ENCODE data around the gene HERPUD2. TPM values are rescaled to one million over a fixed set of nuclear protein-coding genes. Genes with fewer than 3 reads are reported as not detected.
A peak's percentile ranks its signal among the peaks of the same experiment; 100 is the strongest.

Gene HERPUD2
- polyA plus RNA-seq, 1 donor (not counting 4 experiments of a cell fraction or from before 2014, with no cell fraction given): 43.6 TPM

DNA sequence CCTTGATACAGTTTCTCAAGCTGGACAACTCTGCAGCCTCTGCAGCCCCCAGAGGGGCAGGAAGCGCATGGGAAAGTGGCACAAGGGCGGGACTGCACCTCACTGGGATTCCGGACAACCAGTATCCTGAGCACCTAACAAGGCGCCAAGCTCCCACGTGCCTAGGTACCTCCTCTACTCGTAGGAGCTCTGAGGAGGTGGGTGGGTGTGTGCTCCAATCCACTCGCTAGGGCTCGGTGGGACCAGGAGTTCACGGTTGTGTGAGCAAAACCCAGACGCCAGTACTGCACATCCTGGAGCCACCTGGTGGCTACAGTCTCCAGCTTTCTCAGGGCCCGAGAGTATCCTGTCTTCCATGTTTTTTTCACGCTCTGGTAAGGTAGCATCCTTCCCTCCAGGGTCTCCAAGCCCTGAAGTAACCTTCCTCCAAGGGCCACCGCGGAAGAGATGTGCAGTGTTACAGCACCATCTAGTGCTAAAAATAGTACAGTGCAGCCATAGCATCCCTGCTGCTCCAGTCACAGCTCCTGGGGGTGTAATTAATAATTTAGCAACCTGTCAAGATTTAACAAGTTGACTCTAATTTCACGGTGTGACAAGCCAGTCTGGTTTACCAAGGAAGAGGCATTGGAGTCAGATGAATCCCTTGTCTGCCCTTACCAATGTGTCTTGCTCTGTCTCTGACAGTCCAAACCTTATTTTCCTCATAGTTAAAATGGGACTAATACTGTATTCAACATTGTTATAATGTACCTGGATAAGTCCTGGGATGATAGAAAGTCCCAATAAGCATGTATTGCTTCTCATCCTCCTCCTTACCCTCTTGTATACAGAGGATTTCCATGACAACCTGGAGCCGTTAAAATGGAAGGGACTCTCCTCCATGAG, 70.4 kb downstream of the HERPUD2 start:
- Histone ChIP-seq H3K4me1 (ENCODE audit: control insufficient read depth, extremely low read depth, insufficient read depth, low read length) (no peaks in the 10 kb centered on the region), H2AFZ (ENCODE audit: control insufficient read depth, low read length) (no peak overlapping the region), H3K9me3 (ENCODE audit: control insufficient read depth, low read depth, low read length) (no peaks in the 10 kb centered on the region), H3K27me3 (ENCODE audit: control insufficient read depth, extremely low read depth, insufficient read depth, low read length) (no peaks in the 10 kb centered on the region), H3K36me3 (ENCODE audit: control insufficient read depth in 2 of 2, extremely low read depth in 1 of 2, insufficient read depth in 2 of 2, low read length in 2 of 2) (peaks cover 5 to 7% of the 10 kb centered on the region in 2 experiments), H3K27ac (ENCODE audit: control insufficient read depth, insufficient read depth, low read length) (no peak overlapping the region), H4K20me1 (ENCODE audit: control insufficient read depth, extremely low read depth, insufficient read depth, low read length) (no peaks in the 10 kb centered on the region), H3K4me2 (ENCODE audit: control insufficient read depth, extremely low read depth, insufficient read depth, low read depth, low read length) (no peak overlapping the region), H3K9me1 (ENCODE audit: control insufficient read depth, extremely low read depth, insufficient read depth, low read length) (no peaks in the 10 kb centered on the region), H3K9ac (ENCODE audit: control insufficient read depth, extremely low read depth, insufficient read depth, low read length) (no peak overlapping the region), H3K79me2 (ENCODE audit: control insufficient read depth, insufficient read depth, low read length) (no peaks in the 10 kb centered on the region), H3K4me3 (ENCODE audit: control insufficient read depth in 2 of 3, extremely low read depth in 1 of 3, insufficient read depth in 2 of 3, low read depth in 1 of 3, low read length in 3 of 3) (no peak overlapping the region)
- DNase-seq (ENCODE audit: low read depth, low spot score) (no peak), FAIRE-seq (peak; percentile 5)
- dilution Hi-C loops (cut with MboI; ENCODE audit: extremely low pct_ligation_motif_present, low sequenced_read_pairs): no loop called here
- no peak for TF ChIP-seq EZH2 (IDR thresholded peaks at IDR 0.05; ENCODE audit: low read length)
- TF ChIP-seq, protein P1, sequence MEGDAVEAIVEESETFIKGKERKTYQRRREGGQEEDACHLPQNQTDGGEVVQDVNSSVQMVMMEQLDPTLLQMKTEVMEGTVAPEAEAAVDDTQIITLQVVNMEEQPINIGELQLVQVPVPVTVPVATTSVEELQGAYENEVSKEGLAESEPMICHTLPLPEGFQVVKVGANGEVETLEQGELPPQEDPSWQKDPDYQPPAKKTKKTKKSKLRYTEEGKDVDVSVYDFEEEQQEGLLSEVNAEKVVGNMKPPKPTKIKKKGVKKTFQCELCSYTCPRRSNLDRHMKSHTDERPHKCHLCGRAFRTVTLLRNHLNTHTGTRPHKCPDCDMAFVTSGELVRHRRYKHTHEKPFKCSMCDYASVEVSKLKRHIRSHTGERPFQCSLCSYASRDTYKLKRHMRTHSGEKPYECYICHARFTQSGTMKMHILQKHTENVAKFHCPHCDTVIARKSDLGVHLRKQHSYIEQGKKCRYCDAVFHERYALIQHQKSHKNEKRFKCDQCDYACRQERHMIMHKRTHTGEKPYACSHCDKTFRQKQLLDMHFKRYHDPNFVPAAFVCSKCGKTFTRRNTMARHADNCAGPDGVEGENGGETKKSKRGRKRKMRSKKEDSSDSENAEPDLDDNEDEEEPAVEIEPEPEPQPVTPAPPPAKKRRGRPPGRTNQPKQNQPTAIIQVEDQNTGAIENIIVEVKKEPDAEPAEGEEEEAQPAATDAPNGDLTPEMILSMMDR (optimal IDR thresholded peaks at IDR 0.05 in 1 of 3, IDR thresholded peaks at IDR 0.05 in 1 of 3, conservative IDR thresholded peaks at IDR 0.05 in 1 of 3; ENCODE audit: extremely low read depth in 1 of 3, insufficient read depth in 2 of 3, low read length in 3 of 3): peak; percentile 80 to 90 (median 84)

DNA sequence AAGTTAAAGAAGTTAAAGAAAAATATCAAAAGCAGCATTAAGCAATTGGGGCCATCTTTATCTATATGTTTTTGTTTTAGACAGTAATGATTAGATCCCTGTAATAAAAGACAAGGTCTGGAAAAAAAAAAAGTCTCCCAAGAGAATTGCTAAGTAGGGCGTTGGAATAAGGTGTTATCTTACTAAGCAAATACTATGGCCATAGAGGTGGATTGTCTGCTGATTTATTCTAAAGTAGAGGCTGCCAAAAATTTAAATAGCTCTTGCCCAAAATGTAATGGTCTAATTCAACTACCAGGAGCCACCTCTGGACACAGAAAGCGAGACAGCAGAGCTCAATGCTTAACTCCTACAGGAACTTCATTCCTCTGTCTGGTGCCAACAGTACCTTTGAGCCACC, 71.6 kb downstream of the HERPUD2 start:
- H3K9me3 ChIP-seq (ENCODE audit: control insufficient read depth, low read depth, low read length): no peaks in the 10 kb centered on the region

More for the DNA sequence above, 71.6 kb downstream of the HERPUD2 start:
- TF ChIP-seq EZH2 (IDR thresholded peaks at IDR 0.05; ENCODE audit: low read length): no peak
- TF ChIP-seq, protein P1 (optimal IDR thresholded peaks at IDR 0.05 in 1 of 3, IDR thresholded peaks at IDR 0.05 in 1 of 3, conservative IDR thresholded peaks at IDR 0.05 in 1 of 3; ENCODE audit: extremely low read depth in 1 of 3, insufficient read depth in 2 of 3, low read length in 3 of 3): no peak
- Histone ChIP-seq H3K4me1 (ENCODE audit: control insufficient read depth, extremely low read depth, insufficient read depth, low read length) (no peaks in the 10 kb centered on the region), H3K36me3 (ENCODE audit: control insufficient read depth in 2 of 2, extremely low read depth in 1 of 2, insufficient read depth in 2 of 2, low read length in 2 of 2) (peaks cover 0 to 2% of the 10 kb centered on the region in 2 experiments), H3K27me3 (ENCODE audit: control insufficient read depth, extremely low read depth, insufficient read depth, low read length) (no peaks in the 10 kb centered on the region), H2AFZ (ENCODE audit: control insufficient read depth, low read length) (no peak overlapping the region), H4K20me1 (ENCODE audit: control insufficient read depth, extremely low read depth, insufficient read depth, low read length) (no peaks in the 10 kb centered on the region), H3K9me1 (ENCODE audit: control insufficient read depth, extremely low read depth, insufficient read depth, low read length) (no peaks in the 10 kb centered on the region), H3K4me3 (ENCODE audit: control insufficient read depth in 2 of 3, extremely low read depth in 1 of 3, insufficient read depth in 2 of 3, low read depth in 1 of 3, low read length in 3 of 3) (no peak overlapping the region), H3K79me2 (ENCODE audit: control insufficient read depth, insufficient read depth, low read length) (no peaks in the 10 kb centered on the region), H3K4me2 (ENCODE audit: control insufficient read depth, extremely low read depth, insufficient read depth, low read depth, low read length) (no peak overlapping the region), H3K9ac (ENCODE audit: control insufficient read depth, extremely low read depth, insufficient read depth, low read length) (no peak overlapping the region), H3K27ac (ENCODE audit: control insufficient read depth, insufficient read depth, low read length) (no peak overlapping the region)
- dilution Hi-C loops (cut with MboI; ENCODE audit: extremely low pct_ligation_motif_present, low sequenced_read_pairs): no loop called here
- FAIRE-seq (no peak), DNase-seq (ENCODE audit: low read depth, low spot score) (no peak)
